Endothelial cell of umbilical vein (primary cell): Measurements from ENCODE around the gene FMNL2. TPM values are rescaled to one million over a fixed set of nuclear protein-coding genes. Genes with fewer than 3 reads are reported as not detected.

Experiments used
- BruUV-seq: library from RNA; stranded (reverse); fragments of 400-500 nt; replicated peaks from 2 replicates; lab custom pipeline; 2021; lab: Mats Ljungman, UMichigan
- CTCF ChIA-PET: fragments of 300-600, 350-600 bp; sonication (Branson Sonifier 250); formaldehyde crosslinking; loops from one replicate; lab custom pipeline; 2021; ENCODE audit warnings: antibody characterized with exemption, inconsistent platforms; lab: Charles Lee
- POLR2A ChIA-PET: fragments of 300-600, 350-600 bp; sonication (Branson Sonifier 250); formaldehyde crosslinking; loops from one replicate; lab custom pipeline; 2021; ENCODE audit warnings: antibody characterized with exemption, inconsistent platforms; lab: Charles Lee
- DNase-seq: peaks from one replicate; pipeline ENCODE4 v3.0.0-alpha.2; 2011; ENCODE audit warnings: low read depth, low spot score
- FAIRE-seq: peaks from 2 replicates; lab custom pipeline; 2011; peaks lifted over from hg19 to GRCh38; lab: Jason Lieb, UNC
- H2AFZ ChIP-seq: 2 replicates; pipeline ENCODE4 v1.6.0; 2012; ENCODE audit warnings: low read depth, low read length, control low read depth, inconsistent platforms
- H3K27ac ChIP-seq: 2 replicates; pipeline ENCODE4 v1.5.1; 2011; ENCODE audit warnings: low read depth, mild to moderate bottlenecking, control low read depth, low read length, moderate library complexity; ENCODE audit not compliant: insufficient read depth
- H3K27me3 ChIP-seq, 2 experiments: 2 replicates each; pipeline versions ENCODE4 v1.6.0 to v1.6.1; 2011; ENCODE audit warnings: low read length in 2 of 2, mixed read lengths in 1 of 2; ENCODE audit not compliant: control insufficient read depth in 2 of 2, insufficient read depth in 2 of 2
- H3K36me3 ChIP-seq, 2 experiments: 2 replicates in 1 of 2; 3 replicates in 1 of 2; pipeline ENCODE4 v1.5.1; 2011; ENCODE audit warnings: low read length in 2 of 2, mild to moderate bottlenecking in 1 of 2, moderate library complexity in 1 of 2; ENCODE audit not compliant: control insufficient read depth in 2 of 2, insufficient read depth in 2 of 2; ENCODE audit errors: extremely low read depth in 1 of 2
- H3K4me1 ChIP-seq: 3 replicates; pipeline ENCODE4 v1.5.1; 2011; ENCODE audit warnings: mild to moderate bottlenecking, low read length; ENCODE audit not compliant: control insufficient read depth, insufficient read depth; ENCODE audit errors: extremely low read depth
- H3K4me2 ChIP-seq: 2 replicates; pipeline ENCODE4 v1.6.1; 2011; ENCODE audit warnings: low read length, control low read depth, mixed read lengths; ENCODE audit not compliant: insufficient read depth
- H3K4me3 ChIP-seq, 3 experiments: fragments of 200-600 bp in 1 of 3; sonication (generic), shearing (Covaris generic) in 1 of 3; replicated peaks in 1 of 3; 2 replicates each; pipeline ENCODE4 v1.5.1; 2011 to 2016; ENCODE audit warnings: control low read depth in 3 of 3, low read length in 3 of 3, mild to moderate bottlenecking in 2 of 3, inconsistent platforms in 1 of 3, low read depth in 1 of 3, moderate library complexity in 1 of 3; ENCODE audit not compliant: insufficient read depth in 1 of 3
- H3K79me2 ChIP-seq: 2 replicates; pipeline ENCODE4 v1.6.0; 2012; ENCODE audit warnings: low read length, inconsistent platforms; ENCODE audit not compliant: control insufficient read depth, insufficient read depth
- H3K9ac ChIP-seq: replicated peaks from 2 replicates; pipeline ENCODE3; 2011; ENCODE audit warnings: low read length, control low read depth; ENCODE audit not compliant: insufficient read depth; ENCODE audit errors: extremely low read depth
- H3K9me1 ChIP-seq: replicated peaks from 3 replicates; pipeline ENCODE4 v1.6.0; 2011; ENCODE audit warnings: mild to moderate bottlenecking, low read length; ENCODE audit not compliant: control insufficient read depth, insufficient read depth; ENCODE audit errors: extremely low read depth
- H3K9me3 ChIP-seq: replicated peaks from 2 replicates; pipeline ENCODE4 v1.5.1; 2012; ENCODE audit warnings: low read length, inconsistent platforms; ENCODE audit not compliant: control insufficient read depth, insufficient read depth
- H4K20me1 ChIP-seq: replicated peaks from 2 replicates; pipeline ENCODE3; 2011; ENCODE audit warnings: mild to moderate bottlenecking, low read length; ENCODE audit not compliant: control insufficient read depth, insufficient read depth; ENCODE audit errors: extremely low read depth
- EZH2 ChIP-seq: IDR thresholded peaks from 2 replicates; pipeline ENCODE4 v1.6.1; 2012; ENCODE audit warnings: borderline replicate concordance, low read depth, mild to moderate bottlenecking, moderate library complexity, low read length, inconsistent platforms; ENCODE audit not compliant: severe bottlenecking
- FOS ChIP-seq: IDR thresholded peaks from 2 replicates; pipeline ENCODE4 v1.6.1; 2011; ENCODE audit warnings: mild to moderate bottlenecking, low read length, moderate library complexity, borderline replicate concordance; ENCODE audit not compliant: insufficient read depth
- GATA2 ChIP-seq: IDR thresholded peaks from 2 replicates; pipeline ENCODE4 v1.7.0; 2011; ENCODE audit warnings: low read depth, mild to moderate bottlenecking, moderate library complexity, mixed read lengths, low read length; ENCODE audit not compliant: insufficient read length, insufficient read depth
- JUN ChIP-seq: IDR thresholded peaks from 2 replicates; pipeline ENCODE4 v1.6.1; 2011; ENCODE audit warnings: borderline replicate concordance, low read depth; ENCODE audit not compliant: insufficient read length, insufficient read depth
- MYC ChIP-seq: IDR thresholded peaks from one replicate; pipeline ENCODE4 v1.6.1; 2011; ENCODE audit warnings: mild to moderate bottlenecking, low read depth, low read length
- POLR2A ChIP-seq: IDR thresholded peaks from 2 replicates; pipeline ENCODE4 v1.6.1; 2012; ENCODE audit warnings: low read depth, mild to moderate bottlenecking, control low read depth, low read length
- POLR2AphosphoS5 ChIP-seq: IDR thresholded peaks from 2 replicates; pipeline ENCODE4 v1.6.1; 2012; ENCODE audit warnings: low read depth, mild to moderate bottlenecking, control low read depth, low read length, moderate library complexity; ENCODE audit not compliant: insufficient read depth
- dilution Hi-C: fragments of 300-500 bp; cut with MboI; formaldehyde crosslinking; loops from one replicate; pipeline ENCODE4 v1.15.0; 2019; ENCODE audit warnings: low sequenced_read_pairs; ENCODE audit not compliant: extremely low pct_ligation_motif_present
- intact Hi-C: fragments of 100-400 bp; cut with micrococcal nuclease; formaldehyde crosslinking; loops from one replicate; pipeline ENCODE4 v1.10.0; 2022
- polyA plus RNA-seq, 4 experiments: library from polyadenylated mRNA; depleted of rRNA in 3 of 4; stranded (reverse) in 3 of 4; unstranded in 1 of 4; fragments of >200 nt; gene quantifications; 2 replicates each; pipeline versions ENCODE4 v1.2.1 to v1.2.3, GENCODE V29; 2011 to 2012; ENCODE audit warnings: missing spikeins in 1 of 4
- total RNA-seq: library from RNA; stranded (reverse); gene quantifications from 2 replicates; pipeline ENCODE4 v1.2.3, GENCODE V29; 2021
- TF ChIP-seq, protein P1 (sequence below), 2 donors: IDR thresholded peaks; 1 replicate in 1 of 2; 2 replicates in 1 of 2; pipeline ENCODE4 v1.5.1; 2011; ENCODE audit warnings: low read length in 2 of 2, mild to moderate bottlenecking in 2 of 2, moderate library complexity in 2 of 2, control low read depth in 1 of 2, inconsistent platforms in 1 of 2, low read depth in 1 of 2; ENCODE audit not compliant: insufficient read depth in 1 of 2; ENCODE audit errors: extremely low read depth in 1 of 2
- TF ChIP-seq, protein P2 (sequence below): IDR thresholded peaks from 2 replicates; pipeline ENCODE4 v1.6.1; 2011; ENCODE audit not compliant: insufficient read depth, insufficient read length

Gene FMNL2
- total and polyA plus RNA-seq, 2 donors (not counting 3 experiments of a cell fraction or from before 2014, with no cell fraction given), result 8.3 to 28.0 TPM

DNA sequence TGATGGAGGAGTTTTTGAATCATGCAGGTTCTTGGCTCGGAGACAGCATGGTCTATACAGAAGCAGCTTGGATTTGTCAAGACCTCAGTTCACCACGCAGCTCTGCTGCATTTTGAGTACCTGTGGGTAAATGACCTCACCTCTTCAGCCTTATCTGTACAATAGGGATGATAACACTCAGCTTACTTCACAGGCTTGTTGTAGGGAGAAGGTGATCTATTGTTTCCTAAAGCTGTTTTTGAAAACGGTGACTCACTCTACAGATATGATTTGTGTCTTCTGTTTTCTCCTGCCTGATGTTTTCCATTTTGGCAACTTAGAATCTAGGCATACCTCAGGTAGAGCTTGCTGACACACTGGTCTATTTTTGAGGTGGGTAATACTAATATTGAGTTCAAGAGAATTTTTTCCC, 80.3 kb downstream of the FMNL2 start:
- peak overlapping the region; percentile 38 for H3K4me2 ChIP-seq
- no peaks in the 10 kb centered on the region for H3K9me3 ChIP-seq
- no peaks in the 10 kb centered on the region for H4K20me1 ChIP-seq
- FAIRE-seq, result peak; percentile 66
- H3K27ac ChIP-seq, result no peak overlapping the region
- peaks cover 13% of the 10 kb centered on the region for H3K79me2 ChIP-seq
- peaks cover 24% of the 10 kb centered on the region for H3K4me1 ChIP-seq
- H2AFZ ChIP-seq, result no peak overlapping the region
- ChIA-PET CTCF (interaction anchor here (1.0 to 6.0 kb wide), 4 partner anchors 12 to 221 kb away, joined by 3 to 31 read pairs (median 4); no protein-coding TSS in a partner anchor), POLR2A (no interaction called here)
- H3K9ac ChIP-seq, result no peak overlapping the region
- dilution Hi-C loops, result no loop called here
- peak; percentile 53 for DNase-seq
- intact Hi-C loops, result no loop called here
- TF ChIP-seq, protein P1, sequence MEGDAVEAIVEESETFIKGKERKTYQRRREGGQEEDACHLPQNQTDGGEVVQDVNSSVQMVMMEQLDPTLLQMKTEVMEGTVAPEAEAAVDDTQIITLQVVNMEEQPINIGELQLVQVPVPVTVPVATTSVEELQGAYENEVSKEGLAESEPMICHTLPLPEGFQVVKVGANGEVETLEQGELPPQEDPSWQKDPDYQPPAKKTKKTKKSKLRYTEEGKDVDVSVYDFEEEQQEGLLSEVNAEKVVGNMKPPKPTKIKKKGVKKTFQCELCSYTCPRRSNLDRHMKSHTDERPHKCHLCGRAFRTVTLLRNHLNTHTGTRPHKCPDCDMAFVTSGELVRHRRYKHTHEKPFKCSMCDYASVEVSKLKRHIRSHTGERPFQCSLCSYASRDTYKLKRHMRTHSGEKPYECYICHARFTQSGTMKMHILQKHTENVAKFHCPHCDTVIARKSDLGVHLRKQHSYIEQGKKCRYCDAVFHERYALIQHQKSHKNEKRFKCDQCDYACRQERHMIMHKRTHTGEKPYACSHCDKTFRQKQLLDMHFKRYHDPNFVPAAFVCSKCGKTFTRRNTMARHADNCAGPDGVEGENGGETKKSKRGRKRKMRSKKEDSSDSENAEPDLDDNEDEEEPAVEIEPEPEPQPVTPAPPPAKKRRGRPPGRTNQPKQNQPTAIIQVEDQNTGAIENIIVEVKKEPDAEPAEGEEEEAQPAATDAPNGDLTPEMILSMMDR (IDR thresholded peaks at IDR 0.05; ENCODE audit: extremely low read depth in 1 of 2, insufficient read depth in 1 of 2, low read depth in 1 of 2, low read length in 2 of 2), result no peak
- TF ChIP-seq EZH2 (no peak), FOS (peak; percentile 57), MYC (no peak), JUN (peak; percentile 64), POLR2AphosphoS5 (peak; percentile 44), GATA2 (peak; percentile 68), POLR2A (no peak)
- TF ChIP-seq, protein P2, sequence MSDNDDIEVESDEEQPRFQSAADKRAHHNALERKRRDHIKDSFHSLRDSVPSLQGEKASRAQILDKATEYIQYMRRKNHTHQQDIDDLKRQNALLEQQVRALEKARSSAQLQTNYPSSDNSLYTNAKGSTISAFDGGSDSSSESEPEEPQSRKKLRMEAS, result no peak
- no peak overlapping the region for H3K4me3 ChIP-seq
- no peaks in the 10 kb centered on the region for H3K9me1 ChIP-seq
- BruUV-seq, result no TSS peak
- no peaks in the 10 kb centered on the region for H3K27me3 ChIP-seq
- H3K36me3 ChIP-seq, result no peaks in the 10 kb centered on the region
